Stomach smooth muscle (tissue), 2 donors: ENCODE results near the gene VPS9D1.

ENCODE experiments used
- H3K27ac ChIP-seq: one replicate; pipeline ENCODE4 v1.7.0; 2013; ENCODE audit warnings: mild to moderate bottlenecking, low read length, inconsistent platforms
- H3K27me3 ChIP-seq, 2 donors: one replicate each; pipeline ENCODE4 v1.7.0; 2013; ENCODE audit warnings: low read length in 2 of 2; ENCODE audit not compliant: insufficient read depth in 2 of 2, control insufficient read depth in 1 of 2
- H3K36me3 ChIP-seq, 2 donors: one replicate each; pipeline ENCODE4 v1.7.0; 2013; ENCODE audit warnings: low read length in 2 of 2; ENCODE audit not compliant: control insufficient read depth in 2 of 2, insufficient read depth in 2 of 2
- H3K4me1 ChIP-seq: one replicate; pipeline ENCODE4 v1.7.0; 2013; ENCODE audit warnings: low read length; ENCODE audit not compliant: control insufficient read depth, insufficient read depth
- H3K4me3 ChIP-seq, 2 donors: one replicate each; pipeline ENCODE4 v1.7.0; 2013; ENCODE audit warnings: low read length in 2 of 2
- H3K9ac ChIP-seq, 2 donors: one replicate each; pipeline ENCODE4 v1.7.0; 2013; ENCODE audit warnings: low read length in 2 of 2, mild to moderate bottlenecking in 1 of 2
- H3K9me3 ChIP-seq, 2 donors: one replicate each; pipeline ENCODE4 v1.7.0; 2013; ENCODE audit warnings: low read length in 2 of 2; ENCODE audit not compliant: control insufficient read depth in 2 of 2
- donor health status: healthy.
- donor health status: Pancreatic carcinoma.

VPS9D1 gene

GRCh38 chr16:89709166-89709565, 11.5 kb downstream of the VPS9D1 start:
- Histone ChIP-seq H3K27ac (no peak overlapping the region), H3K4me1 (peaks cover 5% of the 10 kb centered on the region), H3K9me3 (no peaks in the 10 kb centered on the region), H3K36me3 (no peaks in the 10 kb centered on the region), H3K27me3 (peaks cover 0 to 12% of the 10 kb centered on the region in 2 donors), H3K4me3 (no peak overlapping the region), H3K9ac (no peak overlapping the region)

DNA sequence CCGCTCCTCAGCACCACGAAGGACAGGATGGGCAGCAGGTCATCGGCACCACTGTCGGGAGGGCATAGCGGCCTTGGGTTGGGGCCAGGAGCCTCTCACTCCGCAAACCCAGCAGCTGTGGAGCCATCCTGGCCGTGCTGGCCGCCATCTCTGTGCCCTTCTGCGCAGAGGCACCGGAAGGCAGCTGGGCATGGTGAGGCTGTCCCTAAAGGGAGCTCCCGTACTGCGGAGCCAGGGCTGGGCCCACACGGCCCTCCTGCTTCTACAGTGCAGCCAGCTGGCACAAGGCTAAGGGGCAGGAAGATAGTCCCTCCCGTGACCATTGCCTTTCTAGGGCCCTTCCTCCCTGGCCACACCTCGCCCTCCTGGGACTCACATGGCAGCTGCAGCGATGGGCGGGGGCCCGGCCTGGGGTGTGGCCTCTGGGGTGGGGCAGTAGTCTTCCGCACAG, 12.2 kb downstream of the VPS9D1 start:
- peaks cover 5% of the 10 kb centered on the region for H3K4me1 ChIP-seq
- no peak overlapping the region for H3K27ac ChIP-seq
- H3K27me3 ChIP-seq, result peaks cover under 1 to 13% of the 10 kb centered on the region in 2 donors
- no peaks in the 10 kb centered on the region for H3K36me3 ChIP-seq
- no peaks in the 10 kb centered on the region for H3K9me3 ChIP-seq
- no peak overlapping the region for H3K9ac ChIP-seq
- H3K4me3 ChIP-seq, result no peak overlapping the region

DNA sequence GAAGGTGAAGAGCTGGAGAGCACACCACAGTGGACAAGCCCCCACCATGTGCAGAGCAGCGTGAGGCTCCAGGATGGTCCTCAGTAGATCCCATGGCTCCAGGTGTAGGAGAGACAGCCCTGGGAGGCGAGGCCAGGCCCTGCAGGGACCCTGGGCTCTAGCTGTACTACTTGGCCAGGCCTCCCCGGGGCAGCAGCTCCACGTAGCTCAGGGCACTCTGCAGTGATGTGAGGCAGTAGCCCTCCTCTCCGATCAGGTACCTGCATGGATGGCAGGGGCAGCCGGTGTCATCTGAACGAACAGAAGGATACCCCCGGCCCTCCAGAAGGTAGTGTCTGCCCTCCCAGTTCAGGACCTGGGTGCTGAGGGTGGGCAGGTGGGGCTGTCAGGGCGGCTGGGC, 13.0 kb downstream of the VPS9D1 start:
- no peak overlapping the region for H3K9ac ChIP-seq
- H3K9me3 ChIP-seq, result no peaks in the 10 kb centered on the region
- H3K36me3 ChIP-seq, result no peaks in the 10 kb centered on the region
- peaks cover 7 to 13% of the 10 kb centered on the region in 2 donors for H3K27me3 ChIP-seq
- peaks cover 5% of the 10 kb centered on the region for H3K4me1 ChIP-seq
- H3K4me3 ChIP-seq, result no peak overlapping the region
- H3K27ac ChIP-seq, result no peak overlapping the region

GRCh38 chr16:89706518-89707260, 14.0 kb downstream of the VPS9D1 start:
- H3K4me3 ChIP-seq, result no peak overlapping the region
- no peak overlapping the region for H3K27ac ChIP-seq
- no peak overlapping the region for H3K9ac ChIP-seq

DNA sequence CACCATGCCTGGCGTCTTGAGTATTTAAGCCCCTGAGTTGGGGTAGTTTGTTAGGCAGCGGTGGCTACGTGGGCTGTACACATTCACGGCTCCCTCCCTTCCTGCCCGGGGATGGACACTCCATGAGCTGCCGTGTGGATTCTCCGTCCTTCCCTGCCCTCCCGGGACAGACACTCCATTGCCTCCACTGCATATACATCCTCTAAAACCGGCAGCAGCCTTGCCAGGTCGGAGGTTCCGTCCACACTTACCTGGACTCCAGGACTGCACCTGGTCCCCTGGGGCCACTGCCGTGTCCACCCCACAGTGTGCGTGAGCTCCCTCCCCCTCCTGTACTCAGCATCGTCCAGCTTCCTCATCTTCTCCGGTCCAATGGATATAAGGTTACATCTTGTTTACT, 15.7 kb downstream of the VPS9D1 start:
- Histone ChIP-seq H3K4me3 (no peak overlapping the region), H3K27ac (no peak overlapping the region), H3K27me3 (peaks cover 7 to 14% of the 10 kb centered on the region in 2 donors), H3K9ac (no peak overlapping the region), H3K9me3 (no peaks in the 10 kb centered on the region), H3K4me1 (peaks cover 21% of the 10 kb centered on the region), H3K36me3 (no peaks in the 10 kb centered on the region)

More at GRCh38 chr16:89706518-89707260, 14.0 kb downstream of the VPS9D1 start:
- Histone ChIP-seq H3K4me1 (peaks cover 6% of the 10 kb centered on the region), H3K36me3 (no peaks in the 10 kb centered on the region), H3K27me3 (peaks cover 7 to 13% of the 10 kb centered on the region in 2 donors), H3K9me3 (no peaks in the 10 kb centered on the region)

DNA sequence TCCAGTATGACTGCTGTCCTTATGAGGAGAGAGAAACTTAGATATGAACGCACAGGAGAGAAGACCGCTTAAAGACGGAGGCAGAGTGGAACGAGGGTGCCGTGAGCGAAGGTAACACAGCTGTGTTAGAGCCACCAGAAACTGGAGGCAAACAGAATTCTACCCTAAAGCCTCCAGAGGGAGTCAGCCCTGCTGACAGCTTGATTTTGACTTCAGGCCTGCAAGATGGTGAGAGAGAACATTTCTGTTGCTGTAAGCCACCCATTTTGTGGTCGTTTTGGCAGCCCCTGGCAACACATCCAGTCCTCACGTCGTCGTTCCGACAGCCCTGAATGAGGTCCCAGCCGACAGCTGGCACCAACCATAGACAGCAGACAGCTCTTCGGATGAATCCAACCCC, 16.4 kb downstream of the VPS9D1 start:
- H3K36me3 ChIP-seq, result no peaks in the 10 kb centered on the region
- no peaks in the 10 kb centered on the region for H3K9me3 ChIP-seq
- H3K9ac ChIP-seq, result no peak overlapping the region
- peaks cover 21% of the 10 kb centered on the region for H3K4me1 ChIP-seq
- peaks cover 7 to 14% of the 10 kb centered on the region in 2 donors for H3K27me3 ChIP-seq
- no peak overlapping the region for H3K4me3 ChIP-seq
- no peak overlapping the region for H3K27ac ChIP-seq

DNA sequence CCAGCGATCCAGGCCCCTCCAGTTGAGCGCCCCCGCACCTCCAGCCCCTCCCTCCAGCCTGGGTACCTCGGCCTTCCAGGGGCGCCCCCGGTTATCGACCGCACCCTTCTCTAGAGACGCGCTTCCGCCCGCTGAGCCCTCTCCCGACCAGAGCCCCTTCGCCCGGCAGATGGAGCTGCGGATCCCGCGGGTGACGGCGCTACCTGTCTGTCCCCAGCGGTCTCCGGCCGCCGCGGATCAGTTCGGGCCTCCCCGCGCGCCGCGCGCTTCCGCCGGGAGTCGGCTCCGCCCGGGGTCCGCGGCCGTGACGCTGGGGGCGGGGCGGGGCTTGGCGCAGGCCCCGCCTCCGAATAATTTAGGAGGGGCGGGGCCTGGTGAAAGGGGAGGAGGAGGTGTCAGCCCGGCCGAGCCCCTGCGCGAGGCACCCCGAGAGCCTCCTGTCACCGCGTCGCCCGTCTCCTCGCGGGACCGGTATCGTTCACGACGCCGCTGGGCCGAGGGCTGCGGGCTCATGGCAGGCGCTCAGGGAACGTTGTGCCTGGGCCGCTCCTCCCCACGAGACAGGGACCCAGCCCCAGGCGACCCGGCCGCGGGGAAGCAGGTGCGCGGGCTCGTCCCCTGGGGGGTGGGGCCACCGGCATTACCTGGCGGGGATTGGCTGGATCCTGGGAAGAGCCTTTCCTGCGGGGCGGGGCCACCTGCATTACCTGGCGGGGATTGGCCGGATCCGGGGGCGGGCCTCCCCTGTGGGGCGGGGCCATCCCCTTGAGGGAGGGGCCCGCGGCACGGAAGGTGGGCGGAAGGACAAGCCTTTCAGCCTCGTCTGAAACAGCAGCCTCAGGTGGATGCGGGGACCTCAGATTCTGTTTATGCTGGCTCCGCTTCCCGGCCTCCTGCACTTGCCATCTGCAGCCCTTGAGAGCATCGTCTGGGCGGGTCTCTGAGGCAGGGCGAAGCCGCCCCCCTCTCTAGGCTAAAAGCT, 19.0 kb downstream of the VPS9D1 start, which contains the start of gene SPATA2L:
Gene SPATA2L, minus strand, starts transcription at position 281 of the 982 bp plus-strand sequence. CDS start 473 bp downstream, outside the sequence.
- no peaks in the 10 kb centered on the region for H3K9me3 ChIP-seq
- no peaks in the 10 kb centered on the region for H3K36me3 ChIP-seq
- peaks cover 7 to 14% of the 10 kb centered on the region in 2 donors for H3K27me3 ChIP-seq
- peak within 1 kb of the TSS; percentile 55 for H3K9ac ChIP-seq
- peak within 1 kb of the TSS; percentile 53 for H3K27ac ChIP-seq
- peaks cover 21% of the 10 kb centered on the region for H3K4me1 ChIP-seq
- peak within 1 kb of the TSS; percentile 75 to 78 for H3K4me3 ChIP-seq

GRCh38 chr16:89700649-89701424, 19.9 kb downstream of the VPS9D1 start:
- Histone ChIP-seq H3K27ac (peak overlapping the region; percentile 53), H3K36me3 (no peaks in the 10 kb centered on the region), H3K27me3 (peaks cover 7 to 14% of the 10 kb centered on the region in 2 donors), H3K4me3 (peak overlapping the region; percentile 75 to 78), H3K9ac (peak overlapping the region; percentile 51 to 55), H3K4me1 (peaks cover 21% of the 10 kb centered on the region), H3K9me3 (no peaks in the 10 kb centered on the region)

DNA sequence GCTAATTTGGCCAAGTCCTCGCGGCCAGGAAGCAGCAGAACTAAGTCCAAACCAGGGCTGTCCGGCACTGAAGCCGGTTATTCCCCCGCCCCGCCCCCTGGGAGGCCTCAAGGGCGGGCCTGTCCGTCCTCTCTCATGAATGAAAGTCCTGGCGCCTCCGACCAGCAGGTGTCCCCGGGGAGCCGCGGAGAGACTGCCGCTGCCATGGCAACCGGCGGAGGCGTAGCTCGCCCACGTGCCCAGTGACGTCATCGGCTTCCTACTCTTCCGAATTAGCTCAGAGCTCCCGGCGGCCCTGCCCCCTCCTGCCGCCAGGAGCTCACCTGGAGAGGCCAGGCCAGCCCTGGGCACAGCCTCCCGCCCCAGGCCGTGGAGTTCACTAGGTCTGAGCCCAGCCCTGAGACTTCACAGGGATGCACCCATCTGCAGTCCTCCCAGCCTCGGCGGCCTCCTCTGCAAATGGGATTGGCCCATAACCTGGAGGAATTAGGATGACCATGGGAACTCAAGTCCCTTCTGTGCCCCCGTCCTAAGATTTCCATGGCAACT, 20.5 kb downstream of the VPS9D1 start:
- Histone ChIP-seq H3K36me3 (no peaks in the 10 kb centered on the region), H3K4me1 (peaks cover 20% of the 10 kb centered on the region), H3K27ac (peak overlapping the region; percentile 53), H3K27me3 (peaks cover 7 to 14% of the 10 kb centered on the region in 2 donors), H3K4me3 (peak overlapping the region; percentile 75 to 78), H3K9me3 (no peaks in the 10 kb centered on the region), H3K9ac (peak overlapping the region; percentile 55 to 60)
